Activated T-cell treated with anti-CD3 and anti-CD28 coated beads, Interleukin-2, amount 50 U/mL, for 24 hours (primary cell): ENCODE results near the gene TTLL11.

Experiments used
- DNase-seq: peaks from one replicate; pipeline ENCODE4 v3.0.0-alpha.2; 2020
- H3K27ac Mint-ChIP-seq: 2 replicates; pipeline ENCODE4 v1.8.0; 2020; ENCODE audit warnings: mild to moderate bottlenecking, mixed read lengths
- H3K27me3 Mint-ChIP-seq: 2 replicates; pipeline ENCODE4 v1.8.0; 2020; ENCODE audit warnings: mixed read lengths
- H3K36me3 Mint-ChIP-seq: 2 replicates; pipeline ENCODE4 v1.8.0; 2020; ENCODE audit warnings: low read depth, mixed read lengths
- H3K4me1 Mint-ChIP-seq: 2 replicates; pipeline ENCODE4 v1.8.0; 2020; ENCODE audit warnings: low read depth, mixed read lengths
- H3K4me3 Mint-ChIP-seq: 2 replicates; pipeline ENCODE4 v1.8.0; 2020; ENCODE audit warnings: mild to moderate bottlenecking, moderate library complexity, mixed read lengths
- H3K9me3 Mint-ChIP-seq: 2 replicates; pipeline ENCODE4 v1.8.0; 2020; ENCODE audit warnings: mixed read lengths

Gene TTLL11

GRCh38 chr9:122106576-122106975 lies 13.5 kb upstream of the TTLL11 start:
- DNase-seq, result no peak
- no peaks in the 10 kb centered on the region for H3K36me3 Mint-ChIP-seq
- H3K9me3 Mint-ChIP-seq, result peaks cover 7% of the 10 kb centered on the region
- H3K27me3 Mint-ChIP-seq, result no peaks in the 10 kb centered on the region
- H3K27ac Mint-ChIP-seq, result no peak overlapping the region
- H3K4me1 Mint-ChIP-seq, result no peaks in the 10 kb centered on the region
- H3K4me3 Mint-ChIP-seq, result no peak overlapping the region

GRCh38 chr9:122103985-122104384 lies 10.9 kb upstream of the TTLL11 start:
- no peak overlapping the region for H3K27ac Mint-ChIP-seq
- peaks cover 7% of the 10 kb centered on the region for H3K9me3 Mint-ChIP-seq
- H3K36me3 Mint-ChIP-seq, result no peaks in the 10 kb centered on the region
- H3K27me3 Mint-ChIP-seq, result peaks cover 9% of the 10 kb centered on the region
- H3K4me3 Mint-ChIP-seq, result no peak overlapping the region
- H3K4me1 Mint-ChIP-seq, result peaks cover 3% of the 10 kb centered on the region
- DNase-seq, result no peak

GRCh38 chr9:122102156-122102555 lies 9.0 kb upstream of the TTLL11 start:
- Mint-ChIP-seq H3K36me3 (no peaks in the 10 kb centered on the region), H3K4me3 (no peak overlapping the region), H3K9me3 (peaks cover 7% of the 10 kb centered on the region)

GRCh38 chr9:122100756-122101155 lies 7.6 kb upstream of the TTLL11 start:
- peaks cover 13% of the 10 kb centered on the region for H3K27me3 Mint-ChIP-seq
- H3K9me3 Mint-ChIP-seq, result peaks cover 7% of the 10 kb centered on the region
- no peaks in the 10 kb centered on the region for H3K36me3 Mint-ChIP-seq
- H3K4me3 Mint-ChIP-seq, result no peak overlapping the region
- no peak overlapping the region for H3K27ac Mint-ChIP-seq
- DNase-seq, result no peak
- peaks cover 3% of the 10 kb centered on the region for H3K4me1 Mint-ChIP-seq

More at GRCh38 chr9:122102156-122102555, 9.0 kb upstream of the TTLL11 start:
- DNase-seq, result no peak
- no peak overlapping the region for H3K27ac Mint-ChIP-seq
- H3K27me3 Mint-ChIP-seq, result peaks cover 9% of the 10 kb centered on the region
- H3K4me1 Mint-ChIP-seq, result peaks cover 3% of the 10 kb centered on the region

- Mint-ChIP-seq H3K36me3 (no peaks in the 10 kb centered on the region), H3K4me1 (peaks cover 12% of the 10 kb centered on the region), H3K27ac (no peak overlapping the region), H3K27me3 (peaks cover 18% of the 10 kb centered on the region), H3K9me3 (peaks cover 6% of the 10 kb centered on the region), H3K4me3 (no peak overlapping the region)
- peak; percentile 85 for DNase-seq
Observed at GRCh38 chr9:122099271-122099869, 6.3 kb upstream of the TTLL11 start.

- Mint-ChIP-seq H3K9me3 (no peaks in the 10 kb centered on the region), H3K27ac (no peak overlapping the region), H3K4me3 (no peak overlapping the region), H3K4me1 (peaks cover 19% of the 10 kb centered on the region), H3K36me3 (no peaks in the 10 kb centered on the region), H3K27me3 (peaks cover 18% of the 10 kb centered on the region)
- DNase-seq, result no peak
Observed at GRCh38 chr9:122097679-122098315, 4.7 kb upstream of the TTLL11 start.

- Mint-ChIP-seq H3K27ac (no peak overlapping the region), H3K4me3 (no peak overlapping the region), H3K9me3 (no peaks in the 10 kb centered on the region), H3K36me3 (peaks cover 3% of the 10 kb centered on the region), H3K27me3 (peaks cover 18% of the 10 kb centered on the region), H3K4me1 (peaks cover 23% of the 10 kb centered on the region)
- no peak for DNase-seq
Observed at GRCh38 chr9:122096620-122097415, 3.7 kb upstream of the TTLL11 start.

- Mint-ChIP-seq H3K4me1 (peaks cover 40% of the 10 kb centered on the region), H3K36me3 (peaks cover 9% of the 10 kb centered on the region), H3K27me3 (peaks cover 17% of the 10 kb centered on the region), H3K9me3 (no peaks in the 10 kb centered on the region), H3K4me3 (no peak overlapping the region), H3K27ac (no peak overlapping the region)
- DNase-seq, result peak; percentile 55
Observed at GRCh38 chr9:122095010-122095767, 2.1 kb upstream of the TTLL11 start.

- Mint-ChIP-seq H3K4me3 (peak overlapping the region; percentile 81), H3K27ac (peak overlapping the region; percentile 59), H3K4me1 (peaks cover 41% of the 10 kb centered on the region), H3K27me3 (peaks cover 8% of the 10 kb centered on the region), H3K36me3 (peaks cover 13% of the 10 kb centered on the region), H3K9me3 (no peaks in the 10 kb centered on the region)
- peak; percentile 34 for DNase-seq
Observed at GRCh38 chr9:122091682-122092592, 1.2 kb downstream of the TTLL11 start.

- Mint-ChIP-seq H3K27ac (no peak overlapping the region), H3K36me3 (peaks cover 13% of the 10 kb centered on the region), H3K27me3 (peaks cover 4% of the 10 kb centered on the region), H3K4me1 (peaks cover 41% of the 10 kb centered on the region), H3K9me3 (no peaks in the 10 kb centered on the region), H3K4me3 (peak overlapping the region; percentile 81)
- no peak for DNase-seq
Observed at GRCh38 chr9:122090981-122091380, 2.1 kb downstream of the TTLL11 start.

- Mint-ChIP-seq H3K27ac (no peak overlapping the region), H3K36me3 (peaks cover 13% of the 10 kb centered on the region), H3K4me1 (peaks cover 40% of the 10 kb centered on the region), H3K4me3 (no peak overlapping the region), H3K27me3 (peaks cover 4% of the 10 kb centered on the region), H3K9me3 (no peaks in the 10 kb centered on the region)
- no peak for DNase-seq
Observed at GRCh38 chr9:122090287-122090883, 2.7 kb downstream of the TTLL11 start.

GRCh38 chr9:122088880-122089706 lies 4.0 kb downstream of the TTLL11 start:
- no peak for DNase-seq
- Mint-ChIP-seq H3K9me3 (no peaks in the 10 kb centered on the region), H3K27me3 (no peaks in the 10 kb centered on the region), H3K4me3 (no peak overlapping the region), H3K4me1 (peaks cover 33% of the 10 kb centered on the region), H3K36me3 (peaks cover 13% of the 10 kb centered on the region), H3K27ac (no peak overlapping the region)
